Ishikawa (cell line): ENCODE measurements around the gene CYB5RL.

ENCODE experiments used
- CEBPB ChIP-seq: IDR thresholded peaks from 2 replicates; pipeline ENCODE4 v1.6.1; 2012
- EGR1 ChIP-seq: IDR thresholded peaks from 2 replicates; pipeline ENCODE4 v1.6.1; 2012
- EP300 ChIP-seq: IDR thresholded peaks from 2 replicates; pipeline ENCODE4 v1.6.1; 2012; ENCODE audit warnings: borderline replicate concordance
- MAX ChIP-seq: IDR thresholded peaks from 2 replicates; pipeline ENCODE4 v1.6.1; 2012
- NFIC ChIP-seq: IDR thresholded peaks from 2 replicates; pipeline ENCODE4 v1.6.1; 2012
- RAD21 ChIP-seq: IDR thresholded peaks from 2 replicates; pipeline ENCODE4 v1.6.1; 2012; ENCODE audit warnings: low read depth
- REST ChIP-seq: IDR thresholded peaks from 2 replicates; pipeline ENCODE4 v1.6.1; 2012; ENCODE audit warnings: low read depth, mild to moderate bottlenecking
- TAF1 ChIP-seq: IDR thresholded peaks from 2 replicates; pipeline ENCODE4 v1.6.1; 2012; ENCODE audit warnings: low read depth, mild to moderate bottlenecking
- TEAD4 ChIP-seq: IDR thresholded peaks from 2 replicates; pipeline ENCODE4 v1.6.1; 2012
- USF1 ChIP-seq: IDR thresholded peaks from 2 replicates; pipeline ENCODE4 v1.6.1; 2012

GRCh38 chr1:54168206-54168965 lies 31.4 kb downstream of the CYB5RL start:
- no peak for TF ChIP-seq REST
- no peak for TF ChIP-seq TAF1
- no peak for TF ChIP-seq TEAD4
- TF ChIP-seq CEBPB, result no peak
- TF ChIP-seq NFIC, result no peak
- TF ChIP-seq RAD21, result no peak
- TF ChIP-seq EP300, result no peak
- no peak for TF ChIP-seq USF1
- no peak for TF ChIP-seq MAX
- TF ChIP-seq EGR1, result no peak
